ENCODE data around the gene GSTO1. TPM values are rescaled to one million over a fixed set of nuclear protein-coding genes. Genes with fewer than 3 reads are reported as not detected.

Gene GSTO1
- total RNA-seq, 1 experiment from 2014 or later = 460 TPM

DNA sequence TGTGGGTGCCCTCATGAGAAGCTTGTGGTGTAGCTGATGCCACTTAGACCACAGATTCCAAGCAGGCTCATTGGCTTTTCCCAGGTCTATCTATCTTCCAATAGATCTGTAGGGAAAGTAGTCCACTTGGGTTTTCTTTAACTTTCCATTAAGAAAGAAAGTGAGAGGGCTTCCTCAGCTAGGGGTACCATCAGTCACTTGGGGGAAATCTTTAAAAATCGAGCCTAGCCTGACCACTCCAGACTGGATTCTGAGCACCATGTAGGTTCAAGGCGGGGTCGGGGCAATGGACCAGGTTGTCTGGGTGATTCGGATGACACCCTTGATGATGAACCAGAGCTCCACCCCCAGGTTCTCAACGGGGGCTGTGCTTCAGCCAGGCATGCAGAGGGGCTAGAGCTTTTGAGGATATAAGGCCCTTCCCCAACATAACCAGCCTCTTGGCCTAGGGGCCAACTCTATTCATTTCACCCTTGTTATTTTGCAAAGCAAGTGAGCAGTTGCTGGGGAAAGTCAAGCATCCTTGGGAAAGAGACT lies 56.6 kb downstream of the GSTO1 start:
- no peak for DNase-seq (ENCODE audit: low read depth, low spot score)
- in situ Hi-C loops (cut with HindIII; ENCODE audit: low pct_unique_long_range_greater_than_20kb, low sequenced_read_pairs) = no loop called here

DNA sequence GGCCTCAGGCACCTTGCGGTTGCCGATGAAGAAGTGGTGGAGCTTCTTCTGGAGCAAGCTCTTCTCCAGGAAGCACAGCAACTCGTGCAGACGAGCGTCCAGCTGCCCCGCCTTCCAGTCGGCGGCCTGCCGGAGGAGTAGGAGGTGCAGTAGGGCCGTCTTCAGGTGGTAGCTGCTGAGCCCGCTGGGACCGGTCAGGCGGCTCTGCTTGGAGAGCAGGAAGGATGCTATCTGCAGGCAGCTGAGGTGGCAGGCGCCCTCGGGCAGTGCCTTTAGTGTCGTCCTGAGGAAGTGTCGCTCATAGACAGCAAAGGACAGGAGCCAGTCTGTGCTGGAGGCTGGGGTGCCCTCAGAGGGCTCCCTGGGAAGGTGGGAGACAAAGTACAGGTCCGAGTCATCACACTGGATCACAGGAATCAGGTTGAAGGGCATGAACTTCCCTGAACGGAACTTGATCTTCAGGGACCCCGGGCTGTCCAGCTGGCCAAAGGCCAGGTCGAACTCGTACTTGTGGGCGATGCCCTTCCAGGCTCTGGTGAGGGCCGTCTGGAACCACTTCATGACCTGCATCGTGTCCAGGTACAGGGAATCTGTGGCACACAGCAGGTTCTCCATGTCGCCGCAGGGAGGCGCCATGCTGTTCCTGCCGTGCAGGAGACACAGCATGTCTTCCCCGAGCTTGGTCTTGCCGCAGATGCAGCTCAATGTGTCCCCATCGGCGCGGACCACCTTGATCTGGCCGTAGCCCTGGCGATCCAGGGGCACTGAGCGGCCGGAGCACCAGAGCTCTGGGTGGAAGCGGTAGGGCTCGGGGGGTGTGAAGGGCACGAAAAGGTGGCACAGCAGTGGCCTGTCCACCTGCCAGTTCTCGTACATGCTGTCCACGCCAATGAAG lies 60.1 kb downstream of the GSTO1 start:
- DNase-seq (ENCODE audit: low read depth, low spot score) = no peak
- in situ Hi-C loops (cut with HindIII; ENCODE audit: low pct_unique_long_range_greater_than_20kb, low sequenced_read_pairs) = no loop called here

DNA sequence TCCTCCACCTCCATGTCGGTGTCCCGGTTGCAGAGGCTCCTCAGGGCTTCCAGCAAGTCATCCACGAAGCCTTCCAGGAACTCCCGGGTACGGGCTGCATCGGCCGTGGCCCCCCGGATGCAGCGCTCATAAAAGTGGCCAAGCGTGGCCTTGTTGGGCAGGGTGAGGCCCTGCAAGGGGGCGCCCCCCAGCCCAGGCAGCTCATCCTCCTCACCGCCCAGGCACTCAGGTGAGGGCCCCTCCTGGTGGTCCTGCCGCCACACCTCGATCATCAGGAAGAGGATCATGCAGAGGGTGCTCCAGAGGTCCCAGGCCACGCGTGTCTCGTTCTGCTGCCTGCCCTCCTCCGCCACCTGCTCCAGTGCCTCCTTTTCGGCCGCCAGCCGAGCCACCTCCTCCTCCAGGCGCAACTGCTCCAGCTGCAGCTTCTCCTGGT lies 60.8 kb downstream of the GSTO1 start:
- DNase-seq (ENCODE audit: low read depth, low spot score) = no peak
- in situ Hi-C loops (cut with HindIII; ENCODE audit: low pct_unique_long_range_greater_than_20kb, low sequenced_read_pairs) = no loop called here

DNA sequence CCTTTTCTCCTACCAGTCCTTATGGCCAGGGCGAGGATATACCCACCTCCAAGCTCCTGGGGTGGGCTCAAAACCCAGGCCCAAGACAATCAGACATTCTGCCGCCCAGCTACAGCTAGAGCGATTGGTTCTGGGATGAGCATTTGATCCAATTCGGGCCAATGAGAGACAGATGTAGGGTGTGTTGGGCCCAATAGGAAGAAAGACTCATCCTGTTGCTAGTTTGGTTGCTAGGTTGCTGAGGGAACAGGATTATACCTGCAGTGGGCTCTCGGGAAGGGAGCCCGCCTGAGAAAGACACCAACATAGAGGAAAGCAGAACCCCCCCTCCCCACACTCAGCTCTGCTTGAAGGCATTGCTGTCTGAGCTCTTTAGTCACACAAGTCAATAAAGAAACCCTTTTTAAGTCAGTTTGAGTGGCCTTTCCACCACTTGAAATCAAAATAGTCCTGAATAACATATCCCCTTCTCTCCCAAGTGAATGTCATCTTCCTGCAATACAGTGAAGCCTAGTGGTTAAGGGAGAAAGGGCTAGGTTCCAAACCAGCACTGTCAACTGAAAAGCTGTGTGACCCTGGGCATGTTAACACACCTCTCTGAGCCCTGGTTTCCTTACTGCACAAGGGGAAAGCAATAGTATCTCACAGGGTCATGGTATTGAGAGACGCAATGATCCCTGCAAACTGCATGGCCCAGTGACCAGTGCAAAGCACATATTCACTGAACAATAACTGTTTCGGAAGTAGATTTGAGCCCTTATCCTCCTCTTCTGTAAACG lies 61.8 kb downstream of the GSTO1 start:
- DNase-seq (ENCODE audit: low read depth, low spot score) = no peak
- in situ Hi-C loops (cut with HindIII; ENCODE audit: low pct_unique_long_range_greater_than_20kb, low sequenced_read_pairs) = no loop called here

Small RNA genes within 50 kb of the gene (small RNA-seq; reads per million reads assigned to genes)
- gene MIR4482 (0 to 0.02 reads per million in 2 experiments), gene MIR609 (0 reads per million in 2 experiments)

Other genes with a start within 250 kb of the GSTO1 start
- 0.43 and 0.45 TPM in 2 replicates for gene COL17A1, start 169.0 kb upstream of the GSTO1 start, total RNA-seq (2014; rRNA removed; shearing (Covaris generic))
- 7.2 and 8.6 TPM in 2 replicates for gene SFR1, start 132.7 kb upstream of the GSTO1 start, total RNA-seq (2014; rRNA removed; shearing (Covaris generic))
- 1.3 and 1.6 TPM in 2 replicates for gene CFAP43, start 22.5 kb upstream of the GSTO1 start, total RNA-seq (2014; rRNA removed; shearing (Covaris generic))
- gene GSTO2, start 14.3 kb downstream of the GSTO1 start, total RNA-seq (2014; rRNA removed; shearing (Covaris generic)) = 0.90 and 1.2 TPM in 2 replicates
- 10.3 and 12.7 TPM in 2 replicates for gene ITPRIP, start 83.6 kb downstream of the GSTO1 start, total RNA-seq (2014; rRNA removed; shearing (Covaris generic))
- 0.21 and 0.35 TPM in 2 replicates for gene CFAP58, start 98.9 kb downstream of the GSTO1 start, total RNA-seq (2014; rRNA removed; shearing (Covaris generic))